SK-N-SH (cell line): ENCODE data around the gene LARP1B. TPM values are rescaled to one million over a fixed set of nuclear protein-coding genes. Genes with fewer than 3 reads are reported as not detected.

Experiments used
- CTCF ChIA-PET: fragments of 300-600, 350-600 bp; formaldehyde crosslinking; extraction: SDS; loops from one replicate; lab custom pipeline; 2021; lab: Yijun Ruan, JAX
- POLR2A ChIA-PET: fragments of 350-600 bp; sonication (Branson Sonifier 250); formaldehyde crosslinking; extraction: SDS; loops from one replicate; lab custom pipeline; 2020; ENCODE audit warnings: antibody characterized with exemption, inconsistent platforms; lab: Yijun Ruan, JAX
- DNase-seq: peaks from one replicate; pipeline ENCODE4 v3.0.0; 2012
- H2AFZ ChIP-seq: fragments of 200-600 bp; sonication (generic); 2 replicates; pipeline ENCODE4 v1.8.1; 2016; ENCODE audit warnings: antibody characterized with exemption, mild to moderate bottlenecking, low read depth
- H3F3A ChIP-seq: fragments of 200-600 bp; sonication (generic); replicated peaks from 2 replicates; pipeline ENCODE3; 2016; ENCODE audit warnings: antibody characterized with exemption, mild to moderate bottlenecking; ENCODE audit not compliant: insufficient read depth
- H3K27ac ChIP-seq, 2 experiments: fragments of 200-500 bp in 1 of 2; fragments of 200-600 bp in 1 of 2; sonication (Bioruptor generic) in 1 of 2; sonication (generic), shearing (Covaris generic) in 1 of 2; 2 replicates each; pipeline versions ENCODE4 v1.5.1 to v1.6.1; 2014 to 2016; ENCODE audit warnings: low read depth in 2 of 2, inconsistent platforms in 1 of 2, low read length in 1 of 2, mild to moderate bottlenecking in 1 of 2, mixed read lengths in 1 of 2
- H3K27me3 ChIP-seq: fragments of 200-600 bp; sonication (generic), shearing (Covaris generic); 2 replicates; pipeline ENCODE4 v1.6.1; 2016; ENCODE audit warnings: mixed run types; ENCODE audit not compliant: insufficient read depth
- H3K36me3 ChIP-seq, 2 experiments: fragments of 200-500 bp in 1 of 2; fragments of 200-600 bp in 1 of 2; sonication (Bioruptor generic) in 1 of 2; sonication (generic) in 1 of 2; replicated peaks in 1 of 2; 2 replicates each; pipeline versions ENCODE3 to v1.5.1; 2014 to 2016; ENCODE audit warnings: low read length in 1 of 2, mild to moderate bottlenecking in 1 of 2; ENCODE audit not compliant: insufficient read depth in 2 of 2, control insufficient read depth in 1 of 2
- H3K4me1 ChIP-seq, 2 experiments: fragments of 200-500 bp in 1 of 2; fragments of 200-600 bp in 1 of 2; sonication (Bioruptor generic) in 1 of 2; sonication (generic), shearing (Covaris generic) in 1 of 2; 2 replicates each; pipeline versions ENCODE4 v1.5.1 to v1.6.1; 2014 to 2016; ENCODE audit warnings: low read depth in 1 of 2, low read length in 1 of 2, mixed run types in 1 of 2; ENCODE audit not compliant: insufficient read depth in 2 of 2, control insufficient read depth in 1 of 2
- H3K4me2 ChIP-seq: fragments of 200-600 bp; sonication (generic), shearing (Covaris generic); 2 replicates; pipeline ENCODE4 v1.6.1; 2017; ENCODE audit warnings: mixed run types
- H3K4me3 ChIP-seq, 2 experiments: fragments of 200-500 bp in 1 of 2; fragments of 200-600 bp in 1 of 2; sonication (Bioruptor generic) in 1 of 2; sonication (generic), shearing (Covaris generic) in 1 of 2; 2 replicates each; pipeline versions ENCODE4 v1.5.1 to v1.8.1; 2014 to 2016; ENCODE audit warnings: low read depth in 2 of 2, inconsistent platforms in 1 of 2, low read length in 1 of 2, mild to moderate bottlenecking in 1 of 2, mixed read lengths in 1 of 2, moderate library complexity in 1 of 2
- H3K79me2 ChIP-seq: fragments of 200-600 bp; sonication (generic); 2 replicates; pipeline ENCODE4 v1.8.1; 2017; ENCODE audit warnings: mild to moderate bottlenecking; ENCODE audit not compliant: insufficient read depth
- H3K9ac ChIP-seq: fragments of 200-600 bp; sonication (generic); 2 replicates; pipeline ENCODE4 v1.6.1; 2017; ENCODE audit warnings: mixed run types
- H3K9me2 ChIP-seq: fragments of 200-600 bp; sonication (generic); 2 replicates; pipeline ENCODE4 v1.6.1; 2017; ENCODE audit warnings: mixed run types
- H3K9me3 ChIP-seq: fragments of 200-600 bp; sonication (generic); 2 replicates; pipeline ENCODE4 v1.6.1; 2017; ENCODE audit warnings: mixed run types, mild to moderate bottlenecking, moderate library complexity
- H4K20me1 ChIP-seq: fragments of 200-600 bp; sonication (generic); 2 replicates; pipeline ENCODE4 v1.6.1; 2017; ENCODE audit warnings: mild to moderate bottlenecking, mixed run types; ENCODE audit not compliant: insufficient read depth
- CHD2 ChIP-seq: fragments of 150-350 bp; IDR thresholded peaks from 2 replicates; pipeline ENCODE4 v1.6.1; 2018; ENCODE audit warnings: low read length; ENCODE audit not compliant: partially characterized antibody
- ELF1 ChIP-seq: IDR thresholded peaks from 2 replicates; pipeline ENCODE4 v1.4.0; 2012
- EP300 ChIP-seq, 2 experiments: IDR thresholded peaks; 2 replicates each; pipeline versions ENCODE4 v1.4.0 to v1.6.1; 2012; ENCODE audit warnings: borderline replicate concordance in 1 of 2, low read depth in 1 of 2, low read length in 1 of 2
- FOXM1 ChIP-seq: IDR thresholded peaks from 2 replicates; pipeline ENCODE4 v1.4.0; 2012; ENCODE audit warnings: low read depth, mild to moderate bottlenecking
- GABPA ChIP-seq: IDR thresholded peaks from 2 replicates; pipeline ENCODE4 v1.4.0; 2012; ENCODE audit warnings: low read depth, mild to moderate bottlenecking
- MXI1 ChIP-seq: IDR thresholded peaks from 2 replicates; pipeline ENCODE4 v1.6.1; 2012; ENCODE audit warnings: mild to moderate bottlenecking, low read depth, low read length, improper control_type of control experiment
- NRF1 ChIP-seq: IDR thresholded peaks from 2 replicates; pipeline ENCODE4 v1.6.1; 2012; ENCODE audit warnings: low read depth, mild to moderate bottlenecking, low read length
- POLR2AphosphoS5 ChIP-seq: IDR thresholded peaks from 2 replicates; pipeline ENCODE4 v1.6.1; 2012; ENCODE audit warnings: low read depth, low read length
- RAD21 ChIP-seq: IDR thresholded peaks from 2 replicates; pipeline ENCODE4 v1.6.1; 2012; ENCODE audit warnings: mild to moderate bottlenecking, low read length
- RFX5 ChIP-seq: IDR thresholded peaks from 2 replicates; pipeline ENCODE4 v1.6.1; 2012; ENCODE audit warnings: mild to moderate bottlenecking, improper control_type of control experiment, low read length
- RXRA ChIP-seq: IDR thresholded peaks from 2 replicates; pipeline ENCODE4 v1.4.0; 2012; ENCODE audit warnings: low read depth, mild to moderate bottlenecking, borderline replicate concordance
- SIN3A ChIP-seq: IDR thresholded peaks from 2 replicates; pipeline ENCODE4 v1.6.1; 2012; ENCODE audit warnings: low read depth, mild to moderate bottlenecking, low read length, moderate library complexity, borderline replicate concordance
- SMC3 ChIP-seq: IDR thresholded peaks from 2 replicates; pipeline ENCODE4 v1.6.1; 2012; ENCODE audit warnings: low read depth, low read length, improper control_type of control experiment
- TEAD4 ChIP-seq: IDR thresholded peaks from 2 replicates; pipeline ENCODE4 v1.4.0; 2012; ENCODE audit warnings: mild to moderate bottlenecking, borderline replicate concordance; ENCODE audit not compliant: insufficient read depth
- YY1 ChIP-seq: IDR thresholded peaks from 2 replicates; pipeline ENCODE4 v1.4.0; 2012; ENCODE audit warnings: low read depth, mild to moderate bottlenecking
- WGBS: methylation state at CpG from one replicate; pipeline ENCODE4 v1.1.6; 2017; ENCODE audit warnings: low lambda C conversion rate; 5-methylcytosine and 5-hydroxymethylcytosine counted together
- polyA plus RNA-seq, 3 experiments: library from polyadenylated mRNA; depleted of rRNA; stranded (reverse); fragments of >200 nt; gene quantifications; 2 replicates each; pipeline ENCODE4 v1.2.3, GENCODE V29; 2012
- TF ChIP-seq, protein P1 (sequence below): IDR thresholded peaks from 2 replicates; pipeline ENCODE4 v1.6.1; 2012; ENCODE audit warnings: mild to moderate bottlenecking, low read depth, low read length, moderate library complexity
- TF ChIP-seq, protein P2 (sequence below): IDR thresholded peaks from 2 replicates; pipeline ENCODE4 v1.4.0; 2012; ENCODE audit warnings: low read depth, borderline replicate concordance
- TF ChIP-seq, protein P3 (sequence below): IDR thresholded peaks from 2 replicates; pipeline ENCODE4 v1.4.0; 2012; ENCODE audit warnings: low read depth, borderline replicate concordance

LARP1B gene
- polyA plus RNA-seq, 1 of the 3 experiments (the other 2 are of a cell fraction): 4.8 TPM

DNA sequence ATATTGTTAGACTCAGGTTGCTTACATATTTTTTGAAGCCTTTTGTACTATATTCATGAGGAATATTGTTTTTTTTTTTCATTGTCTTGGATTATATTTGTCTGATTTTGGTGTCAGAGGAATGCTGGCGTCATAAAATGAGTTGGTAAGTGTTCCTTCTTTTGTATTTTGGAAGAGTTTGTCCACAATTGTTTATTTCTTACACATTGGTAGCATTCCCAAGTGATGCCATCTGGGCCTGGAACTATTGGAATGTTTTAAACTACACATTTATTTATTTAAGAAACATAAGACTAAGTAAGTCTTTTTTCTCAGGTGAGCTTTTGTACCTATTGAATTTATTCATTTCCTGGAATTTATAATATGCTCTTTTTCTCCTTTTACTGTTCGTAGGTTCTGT lies 107.6 kb downstream of the LARP1B start:
- 95% methylated on average over 2 of the region's 2 CpGs for WGBS
- ChIA-PET POLR2A (no interaction called here), CTCF (no interaction called here)
- no peak overlapping the region for H3K9ac ChIP-seq
- no peak overlapping the region for H3K4me3 ChIP-seq
- no peaks in the 10 kb centered on the region for H4K20me1 ChIP-seq
- H3K27me3 ChIP-seq: no peaks in the 10 kb centered on the region
- no peak overlapping the region for H2AFZ ChIP-seq
- H3K4me1 ChIP-seq: peaks cover 0 to under 1% of the 10 kb centered on the region in 2 experiments; a peak in 1 of 4 replicates
- H3K4me2 ChIP-seq: no peak overlapping the region
- peaks cover 7% of the 10 kb centered on the region for H3F3A ChIP-seq
- H3K27ac ChIP-seq: no peak overlapping the region
- no peaks in the 10 kb centered on the region for H3K9me3 ChIP-seq
- H3K9me2 ChIP-seq: no peaks in the 10 kb centered on the region; the same call in 1 of the 2 replicates
- TF ChIP-seq ELF1 (no peak), YY1 (no peak), GABPA (no peak), EP300 (IDR thresholded peaks at IDR 0.05; ENCODE audit: borderline replicate concordance in 1 of 2, low read depth in 1 of 2, low read length in 1 of 2) (no peak), MXI1 (no peak), SIN3A (no peak), RAD21 (no peak), SMC3 (no peak), POLR2AphosphoS5 (no peak), NRF1 (no peak), FOXM1 (no peak), RXRA (no peak), CHD2 (no peak), TEAD4 (no peak), RFX5 (no peak)
- TF ChIP-seq, protein P1, sequence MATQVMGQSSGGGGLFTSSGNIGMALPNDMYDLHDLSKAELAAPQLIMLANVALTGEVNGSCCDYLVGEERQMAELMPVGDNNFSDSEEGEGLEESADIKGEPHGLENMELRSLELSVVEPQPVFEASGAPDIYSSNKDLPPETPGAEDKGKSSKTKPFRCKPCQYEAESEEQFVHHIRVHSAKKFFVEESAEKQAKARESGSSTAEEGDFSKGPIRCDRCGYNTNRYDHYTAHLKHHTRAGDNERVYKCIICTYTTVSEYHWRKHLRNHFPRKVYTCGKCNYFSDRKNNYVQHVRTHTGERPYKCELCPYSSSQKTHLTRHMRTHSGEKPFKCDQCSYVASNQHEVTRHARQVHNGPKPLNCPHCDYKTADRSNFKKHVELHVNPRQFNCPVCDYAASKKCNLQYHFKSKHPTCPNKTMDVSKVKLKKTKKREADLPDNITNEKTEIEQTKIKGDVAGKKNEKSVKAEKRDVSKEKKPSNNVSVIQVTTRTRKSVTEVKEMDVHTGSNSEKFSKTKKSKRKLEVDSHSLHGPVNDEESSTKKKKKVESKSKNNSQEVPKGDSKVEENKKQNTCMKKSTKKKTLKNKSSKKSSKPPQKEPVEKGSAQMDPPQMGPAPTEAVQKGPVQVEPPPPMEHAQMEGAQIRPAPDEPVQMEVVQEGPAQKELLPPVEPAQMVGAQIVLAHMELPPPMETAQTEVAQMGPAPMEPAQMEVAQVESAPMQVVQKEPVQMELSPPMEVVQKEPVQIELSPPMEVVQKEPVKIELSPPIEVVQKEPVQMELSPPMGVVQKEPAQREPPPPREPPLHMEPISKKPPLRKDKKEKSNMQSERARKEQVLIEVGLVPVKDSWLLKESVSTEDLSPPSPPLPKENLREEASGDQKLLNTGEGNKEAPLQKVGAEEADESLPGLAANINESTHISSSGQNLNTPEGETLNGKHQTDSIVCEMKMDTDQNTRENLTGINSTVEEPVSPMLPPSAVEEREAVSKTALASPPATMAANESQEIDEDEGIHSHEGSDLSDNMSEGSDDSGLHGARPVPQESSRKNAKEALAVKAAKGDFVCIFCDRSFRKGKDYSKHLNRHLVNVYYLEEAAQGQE: no peak
- TF ChIP-seq, protein P2, sequence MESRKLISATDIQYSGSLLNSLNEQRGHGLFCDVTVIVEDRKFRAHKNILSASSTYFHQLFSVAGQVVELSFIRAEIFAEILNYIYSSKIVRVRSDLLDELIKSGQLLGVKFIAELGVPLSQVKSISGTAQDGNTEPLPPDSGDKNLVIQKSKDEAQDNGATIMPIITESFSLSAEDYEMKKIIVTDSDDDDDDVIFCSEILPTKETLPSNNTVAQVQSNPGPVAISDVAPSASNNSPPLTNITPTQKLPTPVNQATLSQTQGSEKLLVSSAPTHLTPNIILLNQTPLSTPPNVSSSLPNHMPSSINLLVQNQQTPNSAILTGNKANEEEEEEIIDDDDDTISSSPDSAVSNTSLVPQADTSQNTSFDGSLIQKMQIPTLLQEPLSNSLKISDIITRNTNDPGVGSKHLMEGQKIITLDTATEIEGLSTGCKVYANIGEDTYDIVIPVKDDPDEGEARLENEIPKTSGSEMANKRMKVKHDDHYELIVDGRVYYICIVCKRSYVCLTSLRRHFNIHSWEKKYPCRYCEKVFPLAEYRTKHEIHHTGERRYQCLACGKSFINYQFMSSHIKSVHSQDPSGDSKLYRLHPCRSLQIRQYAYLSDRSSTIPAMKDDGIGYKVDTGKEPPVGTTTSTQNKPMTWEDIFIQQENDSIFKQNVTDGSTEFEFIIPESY: no peak
- TF ChIP-seq, protein P3, sequence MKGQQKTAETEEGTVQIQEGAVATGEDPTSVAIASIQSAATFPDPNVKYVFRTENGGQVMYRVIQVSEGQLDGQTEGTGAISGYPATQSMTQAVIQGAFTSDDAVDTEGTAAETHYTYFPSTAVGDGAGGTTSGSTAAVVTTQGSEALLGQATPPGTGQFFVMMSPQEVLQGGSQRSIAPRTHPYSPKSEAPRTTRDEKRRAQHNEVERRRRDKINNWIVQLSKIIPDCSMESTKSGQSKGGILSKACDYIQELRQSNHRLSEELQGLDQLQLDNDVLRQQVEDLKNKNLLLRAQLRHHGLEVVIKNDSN: no peak
- TF ChIP-seq, all 33 proteins: peak for 0
- Histone ChIP-seq H3K36me3 (peaks cover 0 to 18% of the 10 kb centered on the region in 2 experiments), H3K79me2 (no peaks in the 10 kb centered on the region; the same call in 1 of the 2 replicates)
- no peak for DNase-seq
